Loucy (cell line): ENCODE data around the gene TMC5.

Source experiments
- EZH2phosphoT487 ChIP-seq: fragments of 200-600 bp; IDR thresholded peaks from 2 replicates; pipeline ENCODE4 v1.6.1; 2018; ENCODE audit warnings: antibody characterized with exemption, mild to moderate bottlenecking, moderate library complexity, borderline replicate concordance
- TF ChIP-seq, protein P1 (sequence below): fragments of 200-600 bp; sonication (generic); conservative IDR thresholded peaks from 2 replicates; pipeline ENCODE4 v1.5.1; 2014; ENCODE audit warnings: mild to moderate bottlenecking, antibody characterized with exemption, low read length

DNA sequence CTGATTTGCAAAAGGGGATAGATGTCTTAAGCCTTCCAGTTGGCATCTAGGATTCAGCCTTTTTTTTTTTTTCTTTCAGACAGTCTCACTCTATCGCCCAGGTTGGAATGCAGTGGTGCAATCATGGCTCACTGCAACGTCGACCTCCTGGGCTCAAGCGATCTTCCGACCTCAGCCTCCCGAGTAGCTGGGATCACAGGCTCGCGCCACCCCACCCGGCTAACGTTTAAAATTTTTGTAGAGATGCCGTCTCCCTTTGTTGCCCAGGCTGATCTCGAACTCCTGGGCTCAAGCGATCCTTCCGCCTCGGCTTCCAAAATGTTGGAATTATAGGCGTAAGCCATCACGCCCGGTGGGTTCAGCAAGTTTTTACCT is 105.5 kb downstream of the TMC5 start:
- TF ChIP-seq, protein P1, sequence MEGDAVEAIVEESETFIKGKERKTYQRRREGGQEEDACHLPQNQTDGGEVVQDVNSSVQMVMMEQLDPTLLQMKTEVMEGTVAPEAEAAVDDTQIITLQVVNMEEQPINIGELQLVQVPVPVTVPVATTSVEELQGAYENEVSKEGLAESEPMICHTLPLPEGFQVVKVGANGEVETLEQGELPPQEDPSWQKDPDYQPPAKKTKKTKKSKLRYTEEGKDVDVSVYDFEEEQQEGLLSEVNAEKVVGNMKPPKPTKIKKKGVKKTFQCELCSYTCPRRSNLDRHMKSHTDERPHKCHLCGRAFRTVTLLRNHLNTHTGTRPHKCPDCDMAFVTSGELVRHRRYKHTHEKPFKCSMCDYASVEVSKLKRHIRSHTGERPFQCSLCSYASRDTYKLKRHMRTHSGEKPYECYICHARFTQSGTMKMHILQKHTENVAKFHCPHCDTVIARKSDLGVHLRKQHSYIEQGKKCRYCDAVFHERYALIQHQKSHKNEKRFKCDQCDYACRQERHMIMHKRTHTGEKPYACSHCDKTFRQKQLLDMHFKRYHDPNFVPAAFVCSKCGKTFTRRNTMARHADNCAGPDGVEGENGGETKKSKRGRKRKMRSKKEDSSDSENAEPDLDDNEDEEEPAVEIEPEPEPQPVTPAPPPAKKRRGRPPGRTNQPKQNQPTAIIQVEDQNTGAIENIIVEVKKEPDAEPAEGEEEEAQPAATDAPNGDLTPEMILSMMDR: no peak
- no peak for TF ChIP-seq EZH2phosphoT487
